Measurements from ENCODE around the gene RNF13. TPM values are rescaled to one million over a fixed set of nuclear protein-coding genes. Genes with fewer than 3 reads are reported as not detected.
A peak's percentile ranks its signal among the peaks of the same experiment; 100 is the strongest.
"Not testable (repeated sequence)": the region's sequence is repeated elsewhere in the genome, so short reads cannot be mapped to it uniquely, and the experiment has no call there.

RNF13 gene
- total and polyA plus RNA-seq, 4 experiments from 2014 or later: 63.3 to 136 (median 98.7) TPM

GRCh38 chr3:149871855-149872254 is 58.8 kb downstream of the RNF13 start:
- H3K27ac ChIP-seq (ENCODE audit: low read depth, low read length): no peak overlapping the region
- H3K36me3 ChIP-seq (ENCODE audit: insufficient read depth, low read length): no peaks in the 10 kb centered on the region
- H3K9me3 Mint-ChIP-seq: peaks cover 3 to 26% (median 15%) of the 10 kb centered on the region in 8 donors
- intact Hi-C loops (cut with micrococcal nuclease): no loop called here
- no peaks in the 10 kb centered on the region for H3K4me1 ChIP-seq (ENCODE audit: insufficient read depth, low read length)
- no peaks in the 10 kb centered on the region for H3K27me3 ChIP-seq (ENCODE audit: insufficient read depth, low read length)
- peaks cover 0 to 27% (median 15%) of the 10 kb centered on the region in 4 donors for H3K4me1 Mint-ChIP-seq
- no peak overlapping the region for H3K4me3 Mint-ChIP-seq
- peaks cover 43 to 53% of the 10 kb centered on the region in 2 donors for H3K36me3 Mint-ChIP-seq
- H3K4me3 ChIP-seq (ENCODE audit: low read length in 2 of 2): no peak overlapping the region
- no peaks in the 10 kb centered on the region for H3K27me3 Mint-ChIP-seq
- ChIA-PET POLR2A (ENCODE audit: partially characterized antibody) (no interaction called here), CTCF (ENCODE audit: partially characterized antibody) (no interaction called here)
- no peaks in the 10 kb centered on the region for H3K9me3 ChIP-seq (ENCODE audit: control insufficient read depth in 1 of 2, low read length in 2 of 2)
- H3K27ac Mint-ChIP-seq: peak overlapping the region in 1 of 7 donors; percentile 37
- no peak for DNase-seq

GRCh38 chr3:149872589-149872988 is 59.6 kb downstream of the RNF13 start:
- DNase-seq: no peak
- no peaks in the 10 kb centered on the region for H3K9me3 ChIP-seq (ENCODE audit: control insufficient read depth in 1 of 2, low read length in 2 of 2)
- ChIA-PET POLR2A (ENCODE audit: partially characterized antibody) (interaction anchor here (0.6 kb wide), 1 partner anchor 76 kb away, joined by 3 read pairs; no protein-coding TSS in a partner anchor), CTCF (ENCODE audit: partially characterized antibody) (no interaction called here)
- no peaks in the 10 kb centered on the region for H3K27me3 ChIP-seq (ENCODE audit: insufficient read depth, low read length)
- H3K36me3 ChIP-seq (ENCODE audit: insufficient read depth, low read length): no peaks in the 10 kb centered on the region
- Mint-ChIP-seq H3K4me3 (no peak overlapping the region), H3K27ac (peak overlapping the region in 1 of 7 donors; percentile 25), H3K9me3 (peaks cover 3 to 22% (median 11%) of the 10 kb centered on the region in 8 donors), H3K4me1 (peaks cover 0 to 23% (median 15%) of the 10 kb centered on the region in 4 donors), H3K36me3 (peaks cover 36 to 48% of the 10 kb centered on the region in 2 donors), H3K27me3 (no peaks in the 10 kb centered on the region)
- no peak overlapping the region for H3K4me3 ChIP-seq (ENCODE audit: low read length in 2 of 2)
- no peak overlapping the region for H3K27ac ChIP-seq (ENCODE audit: low read depth, low read length)
- H3K4me1 ChIP-seq (ENCODE audit: insufficient read depth, low read length): no peaks in the 10 kb centered on the region
- intact Hi-C loops (cut with micrococcal nuclease): no loop called here

- H3K36me3 Mint-ChIP-seq: peaks cover 8 to 22% of the 10 kb centered on the region in 2 donors
- intact Hi-C loops (cut with micrococcal nuclease): no loop called here
- H3K9me3 Mint-ChIP-seq: no peaks in the 10 kb centered on the region
- H3K4me3 Mint-ChIP-seq: no peak overlapping the region
- Histone ChIP-seq H3K4me3 (ENCODE audit: low read length in 2 of 2) (no peak overlapping the region), H3K27me3 (ENCODE audit: insufficient read depth, low read length) (no peaks in the 10 kb centered on the region), H3K27ac (ENCODE audit: low read depth, low read length) (no peak overlapping the region), H3K4me1 (ENCODE audit: insufficient read depth, low read length) (no peaks in the 10 kb centered on the region), H3K36me3 (ENCODE audit: insufficient read depth, low read length) (no peaks in the 10 kb centered on the region), H3K9me3 (ENCODE audit: control insufficient read depth in 1 of 2, low read length in 2 of 2) (no peaks in the 10 kb centered on the region)
- DNase-seq: no peak
- H3K4me1 Mint-ChIP-seq: peaks cover 4 to 12% (median 6%) of the 10 kb centered on the region in 4 donors
- ChIA-PET POLR2A (ENCODE audit: partially characterized antibody) (no interaction called here), CTCF (ENCODE audit: partially characterized antibody) (no interaction called here)
- no peaks in the 10 kb centered on the region for H3K27me3 Mint-ChIP-seq
- no peak overlapping the region for H3K27ac Mint-ChIP-seq
Measured at GRCh38 chr3:149877668-149878067, 64.7 kb downstream of the RNF13 start.

GRCh38 chr3:149879872-149880271 is 66.9 kb downstream of the RNF13 start:
- POLR2A ChIA-PET (ENCODE audit: partially characterized antibody): no interaction called here
- Histone ChIP-seq H3K36me3 (ENCODE audit: insufficient read depth, low read length) (no peaks in the 10 kb centered on the region), H3K27me3 (ENCODE audit: insufficient read depth, low read length) (no peaks in the 10 kb centered on the region), H3K4me3 (ENCODE audit: low read length in 2 of 2) (no peak overlapping the region), H3K27ac (ENCODE audit: low read depth, low read length) (no peak overlapping the region), H3K4me1 (ENCODE audit: insufficient read depth, low read length) (no peaks in the 10 kb centered on the region), H3K9me3 (ENCODE audit: control insufficient read depth in 1 of 2, low read length in 2 of 2) (no peaks in the 10 kb centered on the region)
- DNase-seq: no peak
- H3K27ac Mint-ChIP-seq: peak overlapping the region in 1 of 7 donors; percentile 18
- no peak overlapping the region for H3K4me3 Mint-ChIP-seq
- H3K36me3 Mint-ChIP-seq: peaks cover 14 to 18% of the 10 kb centered on the region in 2 donors
- intact Hi-C loops (cut with micrococcal nuclease): no loop called here
- no peaks in the 10 kb centered on the region for H3K27me3 Mint-ChIP-seq
- peaks cover 0 to 8% (median 3%) of the 10 kb centered on the region in 8 donors for H3K9me3 Mint-ChIP-seq
- CTCF ChIA-PET (ENCODE audit: partially characterized antibody): interaction anchor here (0.7 to 1.3 kb wide), 3 partner anchors 9 to 304 kb away, joined by 3 to 5 read pairs (median 4); no protein-coding TSS in a partner anchor
- peaks cover 2 to 20% (median 6%) of the 10 kb centered on the region in 4 donors for H3K4me1 Mint-ChIP-seq

GRCh38 chr3:149881879-149882278 is 68.9 kb downstream of the RNF13 start:
- intact Hi-C loops (cut with micrococcal nuclease): no loop called here
- Mint-ChIP-seq H3K27me3 (no peaks in the 10 kb centered on the region), H3K36me3 (peaks cover 16 to 19% of the 10 kb centered on the region in 2 donors), H3K4me1 (peaks cover 8 to 27% (median 11%) of the 10 kb centered on the region in 4 donors), H3K27ac (no peak overlapping the region), H3K9me3 (peaks cover 0 to 8% (median 3%) of the 10 kb centered on the region in 8 donors), H3K4me3 (no peak overlapping the region)
- Histone ChIP-seq H3K27ac (ENCODE audit: low read depth, low read length) (no peak overlapping the region), H3K27me3 (ENCODE audit: insufficient read depth, low read length) (no peaks in the 10 kb centered on the region), H3K9me3 (ENCODE audit: control insufficient read depth in 1 of 2, low read length in 2 of 2) (no peaks in the 10 kb centered on the region), H3K36me3 (ENCODE audit: insufficient read depth, low read length) (no peaks in the 10 kb centered on the region), H3K4me1 (ENCODE audit: insufficient read depth, low read length) (no peaks in the 10 kb centered on the region), H3K4me3 (ENCODE audit: low read length in 2 of 2) (no peak overlapping the region)
- POLR2A ChIA-PET (ENCODE audit: partially characterized antibody): no interaction called here
- DNase-seq: no peak
- CTCF ChIA-PET (ENCODE audit: partially characterized antibody): interaction anchor here (1.1 kb wide), 1 partner anchor 74 kb away, joined by 4 read pairs; no protein-coding TSS in a partner anchor

GRCh38 chr3:149883134-149883533 is 70.1 kb downstream of the RNF13 start:
- DNase-seq: no peak
- Histone ChIP-seq H3K4me1 (ENCODE audit: insufficient read depth, low read length) (no peaks in the 10 kb centered on the region), H3K4me3 (ENCODE audit: low read length in 2 of 2) (no peak overlapping the region), H3K9me3 (ENCODE audit: control insufficient read depth in 1 of 2, low read length in 2 of 2) (no peaks in the 10 kb centered on the region), H3K36me3 (ENCODE audit: insufficient read depth, low read length) (no peaks in the 10 kb centered on the region), H3K27me3 (ENCODE audit: insufficient read depth, low read length) (no peaks in the 10 kb centered on the region), H3K27ac (ENCODE audit: low read depth, low read length) (no peak overlapping the region)
- Mint-ChIP-seq H3K9me3 (peaks cover 0 to 8% (median 3%) of the 10 kb centered on the region in 8 donors), H3K27me3 (no peaks in the 10 kb centered on the region), H3K4me3 (no peak overlapping the region), H3K27ac (peak overlapping the region in 2 of 7 donors; percentile 12 to 67), H3K4me1 (peaks cover 8 to 27% (median 13%) of the 10 kb centered on the region in 4 donors), H3K36me3 (peaks cover 23 to 25% of the 10 kb centered on the region in 2 donors)
- intact Hi-C loops (cut with micrococcal nuclease): no loop called here
- ChIA-PET POLR2A (ENCODE audit: partially characterized antibody) (no interaction called here), CTCF (ENCODE audit: partially characterized antibody) (interaction anchor here (1.2 kb wide), 1 partner anchor 12 kb away, joined by 3 read pairs; no protein-coding TSS in a partner anchor)

- H3K4me1 ChIP-seq (ENCODE audit: insufficient read depth, low read length); H3K27me3 ChIP-seq (ENCODE audit: insufficient read depth, low read length); POLR2A ChIA-PET (ENCODE audit: partially characterized antibody); H3K9me3 Mint-ChIP-seq; H3K36me3 ChIP-seq (ENCODE audit: insufficient read depth, low read length); intact Hi-C loops (cut with micrococcal nuclease); H3K27me3 Mint-ChIP-seq; H3K27ac ChIP-seq (ENCODE audit: low read depth, low read length); H3K9me3 ChIP-seq (ENCODE audit: control insufficient read depth in 1 of 2, low read length in 2 of 2); DNase-seq; H3K4me3 ChIP-seq (ENCODE audit: low read length in 2 of 2): not testable (repeated sequence)
- Mint-ChIP-seq H3K27ac (peak overlapping the region in 1 of 7 donors; percentile 31), H3K4me1 (peaks cover 8 to 27% (median 13%) of the 10 kb centered on the region in 4 donors), H3K36me3 (peaks cover 27 to 30% of the 10 kb centered on the region in 2 donors), H3K4me3 (peak overlapping the region in 1 of 8 donors; percentile 2)
- CTCF ChIA-PET (ENCODE audit: partially characterized antibody): interaction anchor here (1.2 kb wide), 1 partner anchor 11 kb away, joined by 3 read pairs; no protein-coding TSS in a partner anchor
Measured at GRCh38 chr3:149883860-149884259, 70.8 kb downstream of the RNF13 start.

Data from CD4-positive, alpha-beta memory T cell (primary cell).